Measurements from ENCODE around the gene CENPO. TPM values are rescaled to one million over a fixed set of nuclear protein-coding genes. Genes with fewer than 3 reads are reported as not detected.

CENPO gene
- total RNA-seq, 2 experiments from 2014 or later, result 53.6 to 59.2 TPM

DNA sequence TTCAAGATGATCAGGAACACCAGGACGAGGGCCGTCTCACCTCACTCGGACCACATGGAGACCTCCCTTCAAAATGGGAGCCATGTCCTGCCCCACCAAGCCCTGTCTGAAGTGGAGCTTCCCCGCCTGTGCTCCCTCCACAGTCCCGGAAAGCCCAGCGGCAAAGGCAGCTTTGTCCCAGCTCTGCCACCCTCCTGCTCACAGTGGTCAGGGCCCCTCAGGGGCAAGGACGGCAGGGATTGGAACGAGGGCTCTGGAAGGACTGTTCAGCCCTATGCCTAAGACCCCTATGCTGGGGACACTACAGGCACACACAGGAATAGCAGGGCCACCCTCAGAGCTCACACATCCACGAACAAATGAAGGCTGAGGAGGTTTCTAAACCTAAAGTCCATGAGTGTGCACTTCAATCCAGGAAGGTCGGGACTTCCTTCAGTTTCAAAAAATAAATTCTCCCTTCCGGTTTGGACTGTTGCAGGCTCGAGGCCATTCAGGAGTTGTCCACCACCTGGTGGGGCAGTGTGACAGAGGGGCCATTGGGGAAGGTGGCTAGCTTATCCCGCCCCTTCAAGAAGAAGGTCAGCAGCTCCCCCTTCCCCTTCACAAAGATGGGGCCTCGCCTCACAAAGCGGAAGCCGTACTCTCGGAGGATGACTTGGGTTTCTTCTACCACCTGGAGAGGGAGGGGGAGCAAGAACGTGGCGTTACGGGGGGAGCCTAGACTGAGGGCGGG is 26.4 kb downstream of the CENPO start:
- ChIA-PET POLR2A (interaction anchor here (1.2 kb wide), 1 partner anchor 27 kb away, joined by 4 read pairs; no protein-coding TSS in a partner anchor), CTCF (ENCODE audit: unreplicated experiment) (no interaction called here)

GRCh38 chr2:24820175-24820513 is 26.9 kb downstream of the CENPO start:
- no peak overlapping the region for H3K4me2 ChIP-seq (ENCODE audit: low read length)
- no peaks in the 10 kb centered on the region for H3K4me1 ChIP-seq (ENCODE audit: insufficient read depth, low read length, poor library complexity, severe bottlenecking)
- no peak for DNase-seq (ENCODE audit: low spot score)
- no peaks in the 10 kb centered on the region for H3K9me3 ChIP-seq (ENCODE audit: low read length)
- no peak overlapping the region for H3K27ac ChIP-seq (ENCODE audit: low read depth, low read length, poor library complexity, severe bottlenecking)
- H4K20me1 ChIP-seq (ENCODE audit: insufficient read depth, low read length), result no peaks in the 10 kb centered on the region; the same call in 1 of the 2 replicates
- no peak overlapping the region for H3K4me3 ChIP-seq (ENCODE audit: low read depth, low read length, poor library complexity, severe bottlenecking)
- intact Hi-C loops (cut with micrococcal nuclease; ENCODE audit: unreplicated experiment), result no loop called here
- H3K79me2 ChIP-seq (ENCODE audit: insufficient read depth, low read depth, low read length), result no peaks in the 10 kb centered on the region
- BruUV-seq (replicated peaks), result no TSS peak
- ChIA-PET CTCF (ENCODE audit: unreplicated experiment) (no interaction called here), POLR2A (no interaction called here)
- no peaks in the 10 kb centered on the region for H3K9me2 ChIP-seq (ENCODE audit: insufficient read depth, low read length)
- no peak overlapping the region for H2AFZ ChIP-seq (ENCODE audit: low read length)
- TF ChIP-seq EZH2phosphoT487 (IDR thresholded peaks at IDR 0.05; ENCODE audit: borderline replicate concordance, low read depth, low read length) (no peak), CTCF (conservative IDR thresholded peaks at IDR 0.05; ENCODE audit: low read length) (no peak)
- H3K36me3 ChIP-seq (ENCODE audit: insufficient read depth, low read length), result peaks cover 100% of the 10 kb centered on the region

More for the DNA sequence above, 26.4 kb downstream of the CENPO start:
- Histone ChIP-seq H3K9me2 (ENCODE audit: insufficient read depth, low read length) (no peaks in the 10 kb centered on the region), H3K4me1 (ENCODE audit: insufficient read depth, low read length, poor library complexity, severe bottlenecking) (no peaks in the 10 kb centered on the region), H3K36me3 (ENCODE audit: insufficient read depth, low read length) (peaks cover 100% of the 10 kb centered on the region), H3K4me3 (ENCODE audit: low read depth, low read length, poor library complexity, severe bottlenecking) (no peak overlapping the region), H3K4me2 (ENCODE audit: low read length) (no peak overlapping the region), H3K27ac (ENCODE audit: low read depth, low read length, poor library complexity, severe bottlenecking) (no peak overlapping the region), H3K9me3 (ENCODE audit: low read length) (no peaks in the 10 kb centered on the region), H4K20me1 (ENCODE audit: insufficient read depth, low read length) (no peaks in the 10 kb centered on the region; the same call in 1 of the 2 replicates), H2AFZ (ENCODE audit: low read length) (no peak overlapping the region), H3K79me2 (ENCODE audit: insufficient read depth, low read depth, low read length) (no peaks in the 10 kb centered on the region; the same call in 1 of the 2 replicates)
- DNase-seq (ENCODE audit: low spot score), result no peak
- TSS peak; percentile 49 for BruUV-seq (replicated peaks)
- intact Hi-C loops (cut with micrococcal nuclease; ENCODE audit: unreplicated experiment), result no loop called here
- TF ChIP-seq CTCF (conservative IDR thresholded peaks at IDR 0.05; ENCODE audit: low read length), result no peak
- TF ChIP-seq EZH2phosphoT487 (IDR thresholded peaks at IDR 0.05; ENCODE audit: borderline replicate concordance, low read depth, low read length), result no peak
